Astrocyte (in vitro differentiated cells and primary cell): ENCODE results near the gene SLC35A3. TPM values are rescaled to one million over a fixed set of nuclear protein-coding genes. Genes with fewer than 3 reads are reported as not detected.

Source experiments
- DNase-seq: peaks from one replicate; pipeline ENCODE4 v3.0.0-alpha.2; 2010; ENCODE audit warnings: low read depth
- FAIRE-seq: peaks from 2 replicates; lab custom pipeline; 2011; peaks lifted over from hg19 to GRCh38; lab: Jason Lieb, UNC
- H2AFZ ChIP-seq: 2 replicates; pipeline ENCODE4 v1.6.0; 2012; ENCODE audit warnings: low read depth, low read length, inconsistent platforms
- H3K27ac ChIP-seq: 2 replicates; pipeline ENCODE4 v1.5.1; 2011; ENCODE audit warnings: low read depth, low read length, inconsistent platforms
- H3K27me3 ChIP-seq: 2 replicates; pipeline ENCODE4 v1.6.0; 2011; ENCODE audit warnings: low read length, inconsistent platforms; ENCODE audit not compliant: insufficient read depth
- H3K36me3 ChIP-seq: 2 replicates; pipeline ENCODE4 v1.5.1; 2011; ENCODE audit warnings: low read length, inconsistent platforms; ENCODE audit not compliant: insufficient read depth
- H3K4me1 ChIP-seq: 2 replicates; pipeline ENCODE4 v1.5.1; 2011; ENCODE audit warnings: low read length, inconsistent platforms; ENCODE audit not compliant: insufficient read depth
- H3K4me2 ChIP-seq: 2 replicates; pipeline ENCODE4 v1.6.0; 2012; ENCODE audit warnings: low read length, inconsistent platforms
- H3K4me3 ChIP-seq: 2 replicates; pipeline ENCODE4 v1.5.1; 2011; ENCODE audit warnings: low read depth, mild to moderate bottlenecking, low read length, inconsistent platforms; ENCODE audit not compliant: insufficient read depth
- H3K79me2 ChIP-seq: 2 replicates; pipeline ENCODE4 v1.6.0; 2012; ENCODE audit warnings: mild to moderate bottlenecking, low read length, inconsistent platforms; ENCODE audit not compliant: insufficient read depth
- H3K9ac ChIP-seq: 2 replicates; pipeline ENCODE4 v1.6.0; 2012; ENCODE audit warnings: mild to moderate bottlenecking, low read length, inconsistent platforms
- H3K9me3 ChIP-seq: 2 replicates; pipeline ENCODE4 v1.5.1; 2012; ENCODE audit warnings: low read depth, mild to moderate bottlenecking, low read length, inconsistent platforms; ENCODE audit not compliant: insufficient read depth
- H4K20me1 ChIP-seq: 2 replicates; pipeline ENCODE4 v1.6.0; 2012; ENCODE audit warnings: low read length, inconsistent platforms; ENCODE audit not compliant: insufficient read depth
- H3K27ac Mint-ChIP-seq: one replicate; pipeline ENCODE4 v1.8.0; 2021; ENCODE audit warnings: mild to moderate bottlenecking, mixed read lengths; ENCODE audit not compliant: unreplicated experiment
- H3K27me3 Mint-ChIP-seq: one replicate; pipeline ENCODE4 v1.8.0; 2021; ENCODE audit warnings: low read depth, mixed read lengths; ENCODE audit not compliant: unreplicated experiment
- H3K36me3 Mint-ChIP-seq: one replicate; pipeline ENCODE4 v1.8.0; 2021; ENCODE audit warnings: low read depth, mixed read lengths; ENCODE audit not compliant: unreplicated experiment
- H3K4me1 Mint-ChIP-seq: one replicate; pipeline ENCODE4 v1.8.0; 2021; ENCODE audit warnings: low read depth, mixed read lengths; ENCODE audit not compliant: unreplicated experiment
- H3K4me3 Mint-ChIP-seq: one replicate; pipeline ENCODE4 v1.8.0; 2021; ENCODE audit warnings: mild to moderate bottlenecking, moderate library complexity, mixed read lengths; ENCODE audit not compliant: unreplicated experiment
- H3K9me3 Mint-ChIP-seq: one replicate; pipeline ENCODE4 v1.8.0; 2021; ENCODE audit warnings: mild to moderate bottlenecking, mixed read lengths; ENCODE audit not compliant: unreplicated experiment
- EZH2 ChIP-seq: IDR thresholded peaks from 2 replicates; pipeline ENCODE4 v1.6.1; 2012; ENCODE audit warnings: mild to moderate bottlenecking, low read length, inconsistent platforms; ENCODE audit not compliant: insufficient read depth
- total RNA-seq: library from RNA; stranded (reverse); gene quantifications from 2 replicates; pipeline ENCODE4 v1.2.1, GENCODE V29; 2021
- TF ChIP-seq, protein P1 (sequence below): IDR thresholded peaks from 2 replicates; pipeline ENCODE4 v1.5.1; 2011; ENCODE audit warnings: low read depth, mild to moderate bottlenecking, inconsistent platforms, low read length, moderate library complexity; ENCODE audit not compliant: insufficient read depth

Gene SLC35A3
- total RNA-seq, 1 donor from 2014 or later, result 20.5 TPM

DNA sequence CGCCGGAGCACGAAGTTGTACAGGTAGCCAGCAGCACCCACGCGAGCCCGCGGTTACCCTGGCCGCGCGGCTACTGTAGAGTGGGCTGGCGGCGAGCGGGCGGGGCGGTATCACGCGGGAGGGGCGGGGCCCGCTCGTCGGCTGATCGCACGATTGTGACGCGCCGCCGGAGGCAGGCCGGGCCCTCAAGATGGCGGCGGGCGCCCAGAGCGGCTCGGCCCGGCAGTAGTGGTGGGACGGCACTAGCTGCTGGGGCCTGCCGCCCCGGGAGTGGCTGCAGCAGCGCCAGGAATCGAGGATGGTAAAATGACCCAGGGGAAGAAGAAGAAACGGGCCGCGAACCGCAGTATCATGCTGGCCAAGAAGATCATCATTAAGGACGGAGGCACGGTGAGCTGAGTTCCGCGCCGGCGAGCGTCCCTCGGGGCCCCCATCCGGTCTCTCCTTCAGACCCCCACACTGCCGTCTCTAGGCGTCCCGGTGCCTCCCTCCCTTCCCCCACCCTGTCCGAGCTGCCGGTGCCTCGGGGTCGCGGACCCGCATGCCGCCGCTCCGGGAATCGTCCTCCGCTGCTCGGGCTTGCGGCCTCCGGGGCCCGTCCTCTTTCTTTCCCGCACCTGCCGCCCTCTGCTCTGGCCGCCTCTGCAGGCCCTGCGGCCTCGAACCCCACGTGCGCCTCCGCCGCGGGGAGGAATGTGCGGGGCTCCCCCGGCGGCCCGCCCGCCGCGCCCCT, 68.3 kb downstream of the SLC35A3 start:
- Histone ChIP-seq H3K4me2 (peak overlapping the region; percentile 99), H2AFZ (peak overlapping the region; percentile 87)

GRCh38 chr1:100038660-100039287, 69.0 kb downstream of the SLC35A3 start:
- no peaks in the 10 kb centered on the region for H3K27me3 Mint-ChIP-seq
- H3K9me3 ChIP-seq, result no peaks in the 10 kb centered on the region
- H3K36me3 ChIP-seq, result no peaks in the 10 kb centered on the region
- H3K4me3 ChIP-seq, result peak overlapping the region; percentile 97
- peak overlapping the region; percentile 38 for H2AFZ ChIP-seq
- H3K9ac ChIP-seq, result peak overlapping the region; percentile 98
- peak; percentile 62 for DNase-seq
- peak overlapping the region; percentile 99 for H3K4me2 ChIP-seq
- H3K27ac ChIP-seq, result peak overlapping the region; percentile 97
- H3K4me1 Mint-ChIP-seq, result peaks cover 9% of the 10 kb centered on the region
- H3K27me3 ChIP-seq, result no peaks in the 10 kb centered on the region
- H3K79me2 ChIP-seq, result peaks cover 71% of the 10 kb centered on the region
- H3K36me3 Mint-ChIP-seq, result no peaks in the 10 kb centered on the region
- H4K20me1 ChIP-seq, result peaks cover 37% of the 10 kb centered on the region
- peak overlapping the region; percentile 95 for H3K4me3 Mint-ChIP-seq
- H3K4me1 ChIP-seq, result no peaks in the 10 kb centered on the region
- peak; percentile 5 for FAIRE-seq
- peak overlapping the region; percentile 97 for H3K27ac Mint-ChIP-seq
- H3K9me3 Mint-ChIP-seq, result no peaks in the 10 kb centered on the region
- no peak for TF ChIP-seq EZH2
- TF ChIP-seq, protein P1, sequence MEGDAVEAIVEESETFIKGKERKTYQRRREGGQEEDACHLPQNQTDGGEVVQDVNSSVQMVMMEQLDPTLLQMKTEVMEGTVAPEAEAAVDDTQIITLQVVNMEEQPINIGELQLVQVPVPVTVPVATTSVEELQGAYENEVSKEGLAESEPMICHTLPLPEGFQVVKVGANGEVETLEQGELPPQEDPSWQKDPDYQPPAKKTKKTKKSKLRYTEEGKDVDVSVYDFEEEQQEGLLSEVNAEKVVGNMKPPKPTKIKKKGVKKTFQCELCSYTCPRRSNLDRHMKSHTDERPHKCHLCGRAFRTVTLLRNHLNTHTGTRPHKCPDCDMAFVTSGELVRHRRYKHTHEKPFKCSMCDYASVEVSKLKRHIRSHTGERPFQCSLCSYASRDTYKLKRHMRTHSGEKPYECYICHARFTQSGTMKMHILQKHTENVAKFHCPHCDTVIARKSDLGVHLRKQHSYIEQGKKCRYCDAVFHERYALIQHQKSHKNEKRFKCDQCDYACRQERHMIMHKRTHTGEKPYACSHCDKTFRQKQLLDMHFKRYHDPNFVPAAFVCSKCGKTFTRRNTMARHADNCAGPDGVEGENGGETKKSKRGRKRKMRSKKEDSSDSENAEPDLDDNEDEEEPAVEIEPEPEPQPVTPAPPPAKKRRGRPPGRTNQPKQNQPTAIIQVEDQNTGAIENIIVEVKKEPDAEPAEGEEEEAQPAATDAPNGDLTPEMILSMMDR, result no peak

More for the DNA sequence above, 68.3 kb downstream of the SLC35A3 start:
- Mint-ChIP-seq H3K36me3 (no peaks in the 10 kb centered on the region), H3K27me3 (no peaks in the 10 kb centered on the region), H3K4me1 (peaks cover 9% of the 10 kb centered on the region), H3K27ac (peak overlapping the region; percentile 93), H3K4me3 (peak overlapping the region; percentile 94), H3K9me3 (no peaks in the 10 kb centered on the region)
- peak; percentile 70 for DNase-seq
- peak overlapping the region; percentile 98 for H3K9ac ChIP-seq
- peaks cover 65% of the 10 kb centered on the region for H3K79me2 ChIP-seq
- H3K4me1 ChIP-seq, result no peaks in the 10 kb centered on the region
- peak overlapping the region; percentile 97 for H3K27ac ChIP-seq
- FAIRE-seq, result no peak
- H3K9me3 ChIP-seq, result no peaks in the 10 kb centered on the region
- TF ChIP-seq, protein P1, result no peak
- TF ChIP-seq EZH2, result no peak
- peak overlapping the region; percentile 97 for H3K4me3 ChIP-seq
- H4K20me1 ChIP-seq, result peaks cover 33% of the 10 kb centered on the region
- no peaks in the 10 kb centered on the region for H3K36me3 ChIP-seq
- no peaks in the 10 kb centered on the region for H3K27me3 ChIP-seq
